Measurements from ENCODE around the gene EXO1.
"Not testable (repeated sequence)": the region's sequence is repeated elsewhere in the genome, so short reads cannot be mapped to it uniquely, and the experiment has no call there.

Gene EXO1

GRCh38 chr1:241847796-241848685 lies at the start of gene EXO1:
Gene EXO1, plus strand, starts transcription at chr1:241848204. Its CDS starts 2,222 bp downstream, at chr1:241850426.
- peak; percentile 71 for DNase-seq (ENCODE audit: low read depth)

- DNase-seq (ENCODE audit: low read depth): no peak
These were observed 48.6 kb upstream of the EXO1 start for GRCh38 chr1:241799416-241799815.

DNA sequence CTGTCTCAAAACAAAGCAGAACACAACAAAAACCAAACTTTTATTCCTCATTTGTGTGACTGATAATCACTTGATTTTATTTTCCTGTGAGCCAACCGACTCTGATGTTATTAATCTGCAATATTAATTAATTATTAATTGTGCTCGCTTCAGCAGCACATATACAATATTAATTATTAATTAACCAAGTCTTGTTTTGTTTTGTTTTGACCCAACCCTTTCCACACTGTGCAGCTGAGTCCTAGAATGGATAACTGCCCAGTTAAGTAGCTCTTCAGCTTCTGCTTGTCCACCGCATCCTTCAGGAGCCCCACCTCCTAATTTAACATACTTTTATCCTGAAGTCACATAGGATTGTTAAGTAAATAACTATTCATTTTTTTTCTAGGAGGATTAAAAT lies 47.4 kb upstream of the EXO1 start:
- DNase-seq (ENCODE audit: low read depth): no peak

- DNase-seq (ENCODE audit: low read depth): no peak
These were observed 45.1 kb upstream of the EXO1 start for GRCh38 chr1:241802863-241803262.

GRCh38 chr1:241804706-241805105 lies 43.3 kb upstream of the EXO1 start:
- DNase-seq (ENCODE audit: low read depth): not testable (repeated sequence)

DNA sequence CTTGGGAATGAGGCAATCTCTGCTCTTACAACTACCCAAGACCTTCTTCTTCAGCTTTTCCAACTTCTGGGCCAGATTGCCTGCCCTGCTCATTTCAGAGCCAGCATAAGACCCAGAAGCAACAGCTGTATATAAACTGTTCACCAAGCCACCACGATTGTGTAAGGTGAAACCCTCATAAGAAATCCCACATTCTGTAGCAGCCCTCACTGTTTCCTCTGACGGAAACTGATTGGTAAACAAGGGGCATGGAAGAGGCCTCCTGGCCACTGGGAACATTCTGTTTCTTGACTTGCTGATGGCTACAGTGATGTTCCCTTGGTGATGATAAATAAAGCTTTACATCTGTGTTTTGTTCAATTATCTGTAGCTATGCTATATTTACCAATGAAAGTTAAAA lies 39.7 kb upstream of the EXO1 start:
- no peak for DNase-seq (ENCODE audit: low read depth)

GRCh38 chr1:241810769-241811405 lies 37.1 kb upstream of the EXO1 start:
- no peak for DNase-seq (ENCODE audit: low read depth)

- DNase-seq (ENCODE audit: low read depth): no peak
These were observed 34.2 kb upstream of the EXO1 start for GRCh38 chr1:241813768-241814320.

GRCh38 chr1:241816008-241816407 lies 32.0 kb upstream of the EXO1 start:
- no peak for DNase-seq (ENCODE audit: low read depth)

DNA sequence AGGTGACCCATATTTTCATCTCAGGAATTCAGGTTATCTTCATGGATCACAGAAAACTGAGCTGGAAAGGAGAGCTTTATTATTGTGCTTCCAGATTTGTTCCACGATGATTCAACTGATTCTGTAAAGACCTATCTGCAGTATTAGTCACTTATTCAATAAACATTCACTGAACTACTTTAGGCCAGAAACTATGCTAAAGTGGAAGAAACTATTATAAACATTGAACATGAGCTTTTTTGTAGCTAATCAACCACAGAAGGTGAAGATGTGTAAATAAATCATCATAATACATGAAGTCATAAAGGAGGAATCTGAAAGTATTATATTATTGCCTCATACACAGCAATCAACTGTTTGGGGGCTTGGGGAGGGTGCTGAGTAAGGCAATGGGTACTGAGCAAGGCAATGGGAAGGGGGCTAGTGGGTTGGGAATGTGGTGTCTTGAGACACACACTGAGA lies 30.6 kb upstream of the EXO1 start:
- DNase-seq (ENCODE audit: low read depth): no peak

DNA sequence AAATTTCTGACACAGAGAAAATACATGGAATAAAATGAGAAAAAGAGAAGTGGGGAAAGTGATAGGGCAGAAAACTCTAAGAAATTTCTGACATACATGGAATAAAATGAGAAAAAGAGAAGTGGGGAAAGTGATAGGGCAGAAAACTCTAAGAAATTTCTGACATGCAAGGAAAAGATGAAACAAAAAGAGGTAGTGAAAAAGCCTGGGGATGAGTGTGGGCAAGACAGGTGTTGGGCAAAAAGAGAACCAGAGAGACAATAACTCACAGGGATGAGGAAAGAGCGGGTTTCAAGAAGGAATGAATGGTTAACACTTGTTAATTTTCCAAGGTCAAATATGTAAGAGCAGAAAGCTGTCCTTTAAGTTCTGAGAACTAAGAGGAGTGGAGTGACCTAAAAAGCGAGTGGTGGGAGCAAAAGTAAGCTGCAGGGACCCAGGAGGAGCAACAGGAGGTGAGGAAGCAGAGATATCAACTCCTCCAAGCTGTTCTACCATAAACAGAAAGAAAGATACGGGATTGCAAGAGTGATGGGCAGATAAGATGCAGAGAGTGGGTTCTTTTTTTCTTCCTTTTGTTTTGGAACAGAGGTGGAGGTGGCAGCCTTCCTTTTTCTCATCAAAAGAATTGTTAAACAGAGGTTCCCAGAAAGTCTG lies 29.9 kb upstream of the EXO1 start:
- no peak for DNase-seq (ENCODE audit: low read depth)

GRCh38 chr1:241819340-241819866 lies 28.6 kb upstream of the EXO1 start:
- no peak for DNase-seq (ENCODE audit: low read depth)

DNA sequence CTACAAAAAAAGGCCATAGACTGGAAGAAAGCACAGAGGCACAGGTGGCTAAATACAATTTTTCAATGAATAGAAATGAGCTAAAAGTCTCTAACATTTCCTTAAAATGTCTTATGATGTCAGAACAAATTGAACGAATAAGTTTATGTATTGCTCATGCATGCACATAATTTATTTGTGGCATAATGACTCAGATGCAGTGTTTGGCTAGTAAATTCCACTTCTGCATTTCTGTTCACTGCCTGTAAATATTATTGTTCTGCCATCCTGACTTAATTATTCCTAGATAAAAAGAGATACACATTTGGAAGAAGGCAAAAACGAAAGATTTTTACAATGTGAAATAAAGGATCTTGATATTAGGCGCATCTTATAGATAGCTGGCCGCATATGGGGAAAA lies 26.6 kb upstream of the EXO1 start:
- DNase-seq (ENCODE audit: low read depth): no peak

DNA sequence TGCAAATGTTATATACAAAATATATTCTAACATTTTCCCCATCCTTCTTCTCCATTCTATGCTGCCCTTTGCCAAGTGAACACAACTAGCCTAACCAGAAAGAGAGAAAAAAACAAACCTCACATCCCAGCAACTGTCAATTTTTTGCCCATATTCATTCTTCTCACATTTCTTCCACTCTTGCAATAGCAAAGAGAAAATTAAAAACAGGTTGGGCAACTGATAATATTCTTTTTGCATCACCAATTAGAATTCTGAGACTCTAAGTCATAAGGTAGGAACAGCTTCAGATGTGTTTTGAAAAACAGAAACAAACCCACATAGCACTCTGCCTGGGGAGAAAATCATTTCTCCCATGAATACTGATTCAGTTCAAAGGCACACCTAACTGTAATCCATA lies 25.2 kb upstream of the EXO1 start:
- no peak for DNase-seq (ENCODE audit: low read depth)

DNA sequence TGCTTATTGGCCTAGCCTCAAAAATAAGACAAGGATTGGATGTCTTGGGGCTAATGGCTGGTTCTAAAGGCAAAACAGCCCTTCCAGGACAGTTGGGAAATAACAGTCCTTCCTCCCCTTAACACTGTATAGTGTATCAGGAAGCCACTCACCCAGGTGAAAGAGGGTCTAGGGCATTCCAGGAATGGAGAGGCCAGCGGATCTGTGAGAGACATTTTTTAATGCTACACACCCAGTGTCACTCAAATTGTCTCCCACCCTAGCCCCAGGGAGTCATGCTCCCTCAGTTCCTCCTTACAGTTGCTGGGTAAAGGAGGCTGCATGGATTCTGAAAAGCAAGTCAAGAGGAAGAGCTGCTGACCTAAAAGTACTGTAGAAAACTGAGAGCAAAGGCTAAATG lies 24.1 kb upstream of the EXO1 start:
- no peak for DNase-seq (ENCODE audit: low read depth)

DNA sequence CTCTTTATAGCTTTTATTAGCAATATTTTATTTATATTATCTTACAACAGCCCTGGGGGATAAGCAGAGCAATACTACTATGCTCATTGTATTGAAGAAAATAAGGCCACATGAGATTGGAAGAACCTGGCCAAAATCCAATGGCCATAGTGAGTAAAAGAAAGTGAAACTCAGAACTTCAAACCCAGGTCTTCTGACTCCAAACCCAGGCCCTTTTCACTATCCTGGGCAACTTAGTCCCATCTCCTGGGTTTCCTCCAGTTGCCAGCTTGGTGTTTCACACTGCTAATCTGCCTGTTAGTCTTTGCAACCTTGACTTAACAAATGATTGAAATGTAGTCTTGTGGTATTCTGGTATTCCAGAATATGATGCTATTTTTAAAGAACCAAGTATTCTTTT lies 22.4 kb upstream of the EXO1 start:
- no peak for DNase-seq (ENCODE audit: low read depth)

DNA sequence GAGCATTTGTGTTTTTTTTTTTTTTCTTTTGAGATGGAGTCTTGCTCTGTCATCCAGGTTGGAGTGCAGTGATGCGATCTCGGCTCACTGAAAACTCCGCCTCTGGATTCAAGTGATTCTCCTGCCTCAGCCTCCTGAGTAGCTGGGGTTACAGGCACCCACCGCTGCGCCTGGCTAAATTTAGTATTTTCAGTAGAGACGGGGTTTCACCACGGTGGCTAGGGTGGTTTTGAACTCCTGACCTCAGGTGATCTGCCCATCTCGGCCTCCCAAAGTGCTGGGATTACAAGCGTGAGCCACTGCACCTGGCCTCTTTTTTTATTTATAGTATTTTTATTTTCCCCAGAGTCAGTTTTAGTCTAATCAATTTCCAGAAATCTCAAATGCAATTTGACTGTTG lies 21.4 kb upstream of the EXO1 start:
- DNase-seq (ENCODE audit: low read depth): not testable (repeated sequence)

DNA sequence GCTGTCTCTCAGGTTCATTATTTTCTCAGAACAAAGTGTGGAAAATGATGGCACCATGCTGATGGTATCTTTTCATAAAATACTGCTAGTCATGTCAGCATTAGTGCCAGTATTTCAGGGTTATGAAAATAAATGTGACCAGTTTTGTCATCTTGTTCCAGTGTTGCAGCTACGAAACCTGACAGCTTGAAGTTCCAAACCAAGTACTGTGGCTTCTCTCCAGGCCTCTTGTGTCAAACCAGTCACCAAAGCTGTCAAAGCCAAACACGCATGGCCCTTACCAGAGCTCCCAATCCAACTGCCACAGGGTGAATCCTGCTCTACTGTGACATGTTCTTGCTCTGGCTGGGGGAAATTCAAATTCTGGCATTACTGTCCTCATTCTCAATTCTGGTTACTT lies 20.7 kb upstream of the EXO1 start:
- DNase-seq (ENCODE audit: low read depth): no peak

GRCh38 chr1:241828463-241829021 lies 19.5 kb upstream of the EXO1 start:
- DNase-seq (ENCODE audit: low read depth): no peak

GRCh38 chr1:241829468-241829867 lies 18.5 kb upstream of the EXO1 start:
- DNase-seq (ENCODE audit: low read depth): no peak

- DNase-seq (ENCODE audit: low read depth): no peak
These were observed 13.1 kb upstream of the EXO1 start for GRCh38 chr1:241834733-241835377.

DNA sequence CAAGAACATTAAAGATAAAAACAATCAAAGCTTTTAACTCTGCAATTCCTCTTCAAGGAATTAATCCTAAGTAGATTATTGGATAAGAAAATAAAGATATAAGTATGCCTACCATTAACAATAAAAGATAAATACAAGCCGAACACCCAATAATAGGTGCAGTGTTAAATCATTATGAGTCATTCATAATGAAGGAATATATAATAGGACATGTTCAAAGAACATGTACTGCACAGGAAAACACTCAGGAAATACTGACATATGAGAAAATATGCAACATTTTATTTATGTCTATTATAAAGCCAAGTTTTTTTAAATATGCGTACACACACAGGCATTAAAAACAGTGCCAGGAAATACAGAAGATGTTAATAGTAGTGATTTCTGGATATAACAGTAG lies 11.1 kb upstream of the EXO1 start:
- DNase-seq (ENCODE audit: low read depth): no peak
